Renal cortical epithelial cell (primary cell): ENCODE results near the gene GDE1. TPM values are rescaled to one million over a fixed set of nuclear protein-coding genes. Genes with fewer than 3 reads are reported as not detected.
"Not testable (repeated sequence)": the region's sequence is repeated elsewhere in the genome, so short reads cannot be mapped to it uniquely, and the experiment has no call there.

Experiments
- DNase-seq: peaks from one replicate; pipeline ENCODE4 v3.0.0-alpha.2; 2011; ENCODE audit warnings: low read depth
- total RNA-seq: library from RNA; depleted of rRNA; stranded (reverse); fragments of >200 nt; gene quantifications from 2 replicates; pipeline ENCODE4 v1.2.3, GENCODE V29; 2014

The GDE1 gene
- 84.7 and 124 TPM in 2 replicates for total RNA-seq

GRCh38 chr16:19521471-19522396, at the start of gene GDE1:
TSS of gene GDE1 (minus strand) at chr16:19522098. CDS start at chr16:19521964, 134 bp downstream.
- peak; percentile 73 for DNase-seq

- DNase-seq, result no peak
Observed at GRCh38 chr16:19567560-19567959, 45.7 kb upstream of the GDE1 start.

- no peak for DNase-seq
Observed at GRCh38 chr16:19566362-19566761, 44.5 kb upstream of the GDE1 start.

- no peak for DNase-seq
Observed at GRCh38 chr16:19563377-19563776, 41.5 kb upstream of the GDE1 start.

DNA sequence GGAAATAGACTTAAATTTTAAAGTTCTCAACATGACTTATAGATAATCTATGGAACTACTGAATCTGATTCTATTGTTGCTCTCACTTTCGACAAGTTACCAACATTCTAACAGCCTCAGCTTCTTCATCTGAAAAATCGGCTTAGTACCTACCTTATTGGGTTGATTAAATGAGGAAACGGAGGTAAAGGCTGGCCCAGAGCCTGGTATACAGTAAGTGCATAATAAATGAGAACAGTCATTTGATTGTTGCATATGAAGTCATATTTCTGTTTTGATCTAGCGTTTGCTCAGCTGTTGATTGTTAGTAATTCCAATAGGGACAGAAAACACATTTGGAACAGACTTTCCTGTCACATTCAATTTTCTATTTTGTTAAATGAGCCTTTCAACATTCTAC, 38.2 kb upstream of the GDE1 start:
- no peak for DNase-seq

- peak; percentile 57 for DNase-seq
Observed at GRCh38 chr16:19559242-19559910, 37.5 kb upstream of the GDE1 start.

DNA sequence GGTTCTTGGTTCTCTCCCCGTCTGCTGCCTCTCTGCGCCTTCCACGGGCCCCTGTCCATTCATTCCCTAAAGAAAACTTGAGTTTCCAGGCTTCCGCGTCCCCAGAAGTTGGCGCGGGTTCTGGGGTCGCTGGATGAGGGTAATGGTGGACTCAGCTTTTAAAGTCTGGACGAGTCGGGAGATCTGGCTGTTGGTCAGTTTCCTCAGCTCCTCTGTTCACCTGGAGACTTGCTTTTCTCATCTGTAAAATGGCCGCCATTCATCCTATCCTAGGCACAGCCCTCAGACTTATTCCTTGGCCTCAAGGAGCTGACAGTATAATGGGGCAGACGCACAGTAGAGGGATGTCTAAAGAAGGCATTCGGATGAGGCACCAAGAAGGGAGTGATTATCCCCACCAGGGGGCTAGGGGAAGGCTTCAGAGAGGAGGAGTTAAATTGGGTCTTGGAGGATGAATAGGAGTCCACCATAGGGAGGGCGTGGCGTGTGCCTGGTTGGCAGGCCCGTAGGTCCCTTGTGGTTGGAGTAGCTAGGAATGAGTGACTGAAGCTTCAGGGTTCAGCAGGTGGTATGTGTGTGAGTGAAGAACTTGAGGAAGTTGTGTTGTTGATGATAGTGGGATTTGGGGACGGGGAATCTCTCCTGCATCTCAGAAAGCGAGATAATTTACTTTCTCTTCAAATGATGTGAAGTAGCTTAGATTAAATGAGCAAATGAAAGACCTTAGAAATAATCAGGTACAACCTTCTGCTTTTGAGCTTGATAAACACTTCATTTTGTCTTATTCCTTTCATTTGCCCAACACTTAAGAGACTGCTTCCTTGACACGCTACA, 34.3 kb upstream of the GDE1 start:
- DNase-seq, result peak; percentile 10

GRCh38 chr16:19555186-19555937, 33.5 kb upstream of the GDE1 start, which contains the start of gene VPS35L:
TSS of gene VPS35L (plus strand) at chr16:19555703. CDS start at chr16:19555730, 27 bp downstream.
- DNase-seq, result peak; percentile 94

DNA sequence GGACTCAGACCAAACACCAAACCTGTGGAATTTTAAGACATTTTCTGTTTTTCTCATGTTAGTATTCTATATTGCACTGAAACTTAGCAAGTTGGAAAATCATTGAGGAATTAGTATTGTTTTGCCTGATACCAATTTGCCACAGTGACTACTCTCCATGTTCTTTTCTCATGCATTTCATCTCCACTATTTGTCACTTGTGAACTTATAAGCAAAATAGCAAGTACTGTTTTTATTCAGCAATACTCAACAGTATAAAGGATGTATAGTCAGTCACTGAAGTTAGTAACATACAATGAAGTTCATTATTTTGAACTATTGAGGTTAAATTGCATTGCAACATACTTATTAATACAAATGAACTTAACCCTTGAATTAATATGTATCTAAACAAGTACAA, 27.8 kb upstream of the GDE1 start:
- no peak for DNase-seq

- no peak for DNase-seq
Observed at GRCh38 chr16:19548144-19548543, 26.2 kb upstream of the GDE1 start.

- not testable (repeated sequence) for DNase-seq
Observed at GRCh38 chr16:19543278-19543996, 21.5 kb upstream of the GDE1 start.

- peak; percentile 43 for DNase-seq
Observed at GRCh38 chr16:19542138-19542821, 20.4 kb upstream of the GDE1 start.

- DNase-seq, result no peak
Observed at GRCh38 chr16:19540241-19540970, 18.5 kb upstream of the GDE1 start.

DNA sequence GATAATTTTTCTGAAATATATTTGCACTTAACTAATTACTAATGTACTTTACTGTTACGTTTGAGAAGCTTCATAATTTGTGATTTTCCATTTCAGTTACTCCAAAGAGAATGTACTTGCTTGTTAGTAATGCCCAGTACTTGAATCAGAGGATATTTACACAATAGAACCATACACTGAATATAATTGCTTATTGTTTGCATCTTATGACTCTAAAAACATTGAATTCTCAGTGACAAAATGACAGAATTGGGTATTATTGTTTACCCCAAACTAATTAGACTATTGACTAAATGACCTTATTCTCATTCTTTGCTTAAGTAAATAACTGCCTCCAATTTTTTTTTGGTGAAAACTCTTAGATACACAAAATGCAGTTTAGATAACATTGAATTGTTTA, 10.7 kb upstream of the GDE1 start:
- no peak for DNase-seq

DNA sequence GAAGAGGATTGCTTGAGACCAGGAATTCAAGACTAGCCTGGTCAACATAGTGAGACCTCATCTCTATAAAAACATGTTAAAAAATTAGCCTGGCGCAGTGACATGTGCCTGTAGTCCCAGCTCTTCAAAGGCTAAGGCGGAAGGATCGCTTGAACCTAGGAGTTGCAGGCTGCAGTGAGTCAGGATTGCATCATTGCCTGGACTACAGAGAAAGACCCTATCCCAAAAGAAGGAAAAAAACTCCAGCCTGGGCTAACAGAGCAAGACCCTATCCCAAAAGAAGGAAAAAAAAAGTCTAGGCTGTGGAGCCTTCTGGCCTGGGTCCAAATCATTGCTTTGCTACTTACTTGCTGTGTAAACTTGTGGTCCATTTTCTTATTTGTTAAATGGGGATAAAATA, 6.8 kb upstream of the GDE1 start:
- DNase-seq, result no peak

- DNase-seq, result no peak
Observed at GRCh38 chr16:19527161-19527560, 5.3 kb upstream of the GDE1 start.

- DNase-seq, result no peak
Observed at GRCh38 chr16:19525385-19525723, 3.5 kb upstream of the GDE1 start.

GRCh38 chr16:19524616-19525384, 2.9 kb upstream of the GDE1 start:
- peak; percentile 16 for DNase-seq

GRCh38 chr16:19524356-19524615, 2.4 kb upstream of the GDE1 start:
- DNase-seq, result no peak
